ENCODE measurements around the gene SLC37A4.
A peak's percentile ranks its signal among the peaks of the same experiment; 100 is the strongest.

- TF ChIP-seq CTCF (IDR thresholded peaks at IDR 0.05) = peak; percentile 46
- TF ChIP-seq ZFX (IDR thresholded peaks at IDR 0.05; ENCODE audit: borderline replicate concordance) = no peak
Observed at GRCh38 chr11:119015054-119015611, 15.5 kb downstream of the SLC37A4 start.

All from 22Rv1 (cell line).